Omental fat pad (tissue), 4 donors: ENCODE results near the gene CLDN10. TPM values are rescaled to one million over a fixed set of nuclear protein-coding genes. Genes with fewer than 3 reads are reported as not detected.

Experiments
- ATAC-seq: fragments of 150-250 bp; one replicate; pipeline ENCODE4 v1.9.1; 2016; ENCODE audit warnings: mild to moderate bottlenecking, moderate library complexity; ENCODE audit not compliant: low FRiP score
- DNase-seq: peaks from one replicate; pipeline ENCODE4 v3.0.0-alpha.2; 2019; ENCODE audit warnings: low spot score
- total RNA-seq, 4 donors: library from RNA; depleted of rRNA; stranded (reverse); fragments of >200 nt; gene quantifications; one replicate each; pipeline ENCODE4 v1.1.0, GENCODE V29; 2016
- TF ChIP-seq, protein P1 (sequence below), 3 donors: fragments of 450-650 bp; IDR thresholded peaks; one replicate each; pipeline ENCODE4 v1.5.1; 2016 to 2017; ENCODE audit warnings: antibody characterized with exemption in 3 of 3, mild to moderate bottlenecking in 3 of 3, moderate library complexity in 2 of 3

CLDN10 gene
- total RNA-seq, 4 donors from 2014 or later = 0.47 to 0.69 TPM; not detected in 2

DNA sequence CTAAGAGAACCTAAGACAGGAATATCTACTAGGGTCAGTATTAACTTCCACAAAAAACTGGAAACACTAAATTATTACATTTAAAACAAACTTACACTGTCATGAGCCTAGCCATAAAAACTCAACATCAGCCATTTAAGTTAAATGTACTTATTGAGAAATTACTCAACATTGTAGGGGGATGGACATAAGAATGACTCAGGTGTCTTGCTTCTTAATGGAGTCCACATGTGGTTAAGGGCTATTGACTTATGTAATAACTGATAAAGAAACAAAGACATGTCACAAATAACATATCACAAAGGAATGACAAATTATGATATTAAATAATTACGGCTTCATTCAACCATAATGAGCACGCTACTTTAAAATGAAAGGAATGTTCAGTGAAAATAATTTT lies 36.2 kb downstream of the CLDN10 start:
- TF ChIP-seq, protein P1, sequence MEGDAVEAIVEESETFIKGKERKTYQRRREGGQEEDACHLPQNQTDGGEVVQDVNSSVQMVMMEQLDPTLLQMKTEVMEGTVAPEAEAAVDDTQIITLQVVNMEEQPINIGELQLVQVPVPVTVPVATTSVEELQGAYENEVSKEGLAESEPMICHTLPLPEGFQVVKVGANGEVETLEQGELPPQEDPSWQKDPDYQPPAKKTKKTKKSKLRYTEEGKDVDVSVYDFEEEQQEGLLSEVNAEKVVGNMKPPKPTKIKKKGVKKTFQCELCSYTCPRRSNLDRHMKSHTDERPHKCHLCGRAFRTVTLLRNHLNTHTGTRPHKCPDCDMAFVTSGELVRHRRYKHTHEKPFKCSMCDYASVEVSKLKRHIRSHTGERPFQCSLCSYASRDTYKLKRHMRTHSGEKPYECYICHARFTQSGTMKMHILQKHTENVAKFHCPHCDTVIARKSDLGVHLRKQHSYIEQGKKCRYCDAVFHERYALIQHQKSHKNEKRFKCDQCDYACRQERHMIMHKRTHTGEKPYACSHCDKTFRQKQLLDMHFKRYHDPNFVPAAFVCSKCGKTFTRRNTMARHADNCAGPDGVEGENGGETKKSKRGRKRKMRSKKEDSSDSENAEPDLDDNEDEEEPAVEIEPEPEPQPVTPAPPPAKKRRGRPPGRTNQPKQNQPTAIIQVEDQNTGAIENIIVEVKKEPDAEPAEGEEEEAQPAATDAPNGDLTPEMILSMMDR (IDR thresholded peaks at IDR 0.05) = no peak
- DNase-seq = no peak
- no peak for ATAC-seq

DNA sequence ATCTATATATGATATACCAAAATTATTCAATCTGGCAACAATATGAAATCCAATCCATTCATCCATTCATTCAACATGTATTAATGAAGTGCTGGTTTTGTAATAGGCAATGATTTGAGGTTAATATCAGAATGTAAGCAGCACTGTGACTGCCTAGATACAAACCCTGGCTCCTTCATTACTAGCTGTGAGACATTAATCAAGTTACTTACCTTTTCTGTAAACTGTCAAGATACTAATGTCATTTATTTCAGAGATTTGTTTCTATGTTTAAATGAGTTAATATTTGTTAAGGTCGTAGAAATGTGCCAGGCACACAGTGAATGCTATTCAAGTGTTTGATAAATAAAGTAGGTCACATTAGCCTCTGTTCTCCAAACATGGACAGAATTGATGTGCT lies 40.9 kb downstream of the CLDN10 start:
- ATAC-seq = no peak
- TF ChIP-seq, protein P1 (IDR thresholded peaks at IDR 0.05) = no peak
- no peak for DNase-seq

DNA sequence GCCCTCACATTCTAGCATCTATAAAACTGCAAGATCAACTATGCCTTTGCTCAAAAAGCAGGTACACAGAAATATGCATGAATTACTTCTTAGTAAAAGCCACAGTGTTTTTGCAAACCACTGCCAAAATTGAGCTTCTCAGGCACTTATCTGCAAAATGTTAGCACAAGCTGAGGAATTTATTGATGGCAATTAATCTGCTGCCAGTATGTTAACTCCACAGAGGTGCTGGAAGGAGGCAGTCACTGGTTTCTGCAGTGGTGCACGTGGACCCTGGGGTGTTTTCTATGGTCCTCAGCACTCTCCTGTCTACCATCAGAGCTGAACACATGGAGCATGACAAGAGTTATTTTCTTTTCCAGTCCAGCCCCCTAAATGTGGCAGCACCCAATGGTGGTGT lies 44.2 kb downstream of the CLDN10 start:
- TF ChIP-seq, protein P1 (IDR thresholded peaks at IDR 0.05) = no peak
- ATAC-seq (no peak), DNase-seq (no peak)

DNA sequence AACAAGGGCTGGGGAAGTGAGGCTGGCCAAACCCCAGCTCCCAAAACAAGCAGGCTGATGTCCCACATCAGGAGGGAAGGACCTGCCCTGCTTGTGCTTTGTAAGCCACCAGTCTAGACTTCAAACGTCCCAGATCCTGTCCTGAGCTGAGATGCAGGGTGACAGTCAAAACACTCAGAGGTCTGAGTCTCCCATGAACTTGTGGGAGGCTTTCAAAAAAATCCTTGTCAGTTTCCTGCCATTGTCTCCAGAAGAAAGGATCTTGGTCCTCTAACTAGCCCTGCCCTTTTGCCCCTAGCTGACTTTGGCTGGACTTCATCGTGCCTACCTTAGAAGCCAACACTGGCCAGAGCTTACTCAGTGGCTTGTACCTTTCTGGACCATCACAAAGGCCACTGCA lies 48.7 kb downstream of the CLDN10 start:
- TF ChIP-seq, protein P1 (IDR thresholded peaks at IDR 0.05) = no peak
- no peak for ATAC-seq
- no peak for DNase-seq

DNA sequence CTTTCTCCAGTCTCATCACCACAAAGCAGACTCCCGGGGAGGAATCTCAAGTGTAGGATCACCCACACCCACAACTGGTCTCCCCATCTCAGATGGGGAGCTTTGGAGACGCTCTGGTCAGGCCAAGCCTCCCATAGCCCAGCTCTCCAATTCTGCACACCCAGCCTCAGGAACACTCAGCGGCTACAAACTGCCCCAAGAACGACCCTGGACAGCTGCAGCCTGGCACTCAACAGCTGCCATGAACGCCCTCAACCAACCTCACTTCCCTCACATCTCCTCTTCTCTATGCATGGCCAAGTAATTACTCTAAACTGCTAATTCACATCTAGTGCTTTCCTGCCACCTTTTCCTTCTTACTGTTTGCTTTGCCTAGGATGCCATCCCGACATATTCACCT lies 49.4 kb downstream of the CLDN10 start:
- ATAC-seq (no peak), DNase-seq (no peak)
- TF ChIP-seq, protein P1 (IDR thresholded peaks at IDR 0.05) = no peak

DNA sequence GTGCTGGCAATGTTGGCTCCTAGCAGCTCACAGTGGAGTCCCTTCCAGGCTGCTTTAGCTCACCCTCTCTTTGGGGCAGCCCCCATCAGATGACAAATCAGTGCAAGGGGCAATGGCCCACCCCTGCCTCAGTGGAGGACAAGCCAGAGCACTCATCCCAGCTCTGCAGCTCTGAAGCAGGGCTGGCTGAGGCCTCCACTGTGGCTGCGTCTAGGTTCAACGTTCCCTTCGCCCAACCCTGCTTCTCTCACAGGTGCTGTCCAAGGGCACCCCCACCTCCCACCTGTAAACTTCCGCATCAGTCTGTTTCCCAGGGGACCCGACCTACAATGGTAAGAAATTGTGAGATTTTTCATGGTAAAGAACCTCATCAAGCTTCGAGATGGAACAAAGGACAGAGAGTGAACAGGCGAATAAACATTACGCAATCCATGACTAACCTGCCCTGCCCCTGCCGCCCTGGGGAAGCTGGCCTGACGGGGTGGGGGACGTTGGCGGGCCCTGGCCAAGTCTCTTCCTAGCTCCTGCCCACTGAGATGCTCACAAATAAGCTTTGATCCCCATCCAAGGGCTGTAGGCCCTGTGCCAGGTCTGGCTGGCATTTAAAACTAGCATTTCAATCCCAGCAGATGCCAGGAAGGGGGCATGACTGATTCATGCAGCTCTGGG lies 51.5 kb downstream of the CLDN10 start:
- DNase-seq = no peak
- TF ChIP-seq, protein P1 (IDR thresholded peaks at IDR 0.05) = no peak
- no peak for ATAC-seq

DNA sequence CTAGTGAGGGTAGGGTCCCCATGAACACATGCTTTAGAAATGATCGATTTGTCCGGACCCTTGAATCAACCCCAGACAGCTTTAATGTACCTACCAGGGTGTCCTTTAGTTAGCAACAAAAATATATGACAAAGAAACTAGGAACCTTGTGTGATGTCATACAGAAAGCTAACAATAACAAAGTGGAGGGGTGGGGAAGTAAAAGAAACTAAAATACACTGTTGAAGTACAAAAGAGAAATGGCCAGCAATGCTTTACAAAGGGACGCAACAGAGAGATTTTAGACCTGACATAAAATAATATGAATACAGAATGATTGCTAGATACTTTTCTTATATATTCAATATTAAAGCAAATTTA lies 52.0 kb downstream of the CLDN10 start:
- TF ChIP-seq, protein P1 (IDR thresholded peaks at IDR 0.05) = no peak
- DNase-seq (no peak), ATAC-seq (no peak)
